Lower lobe of right lung (tissue), 2 donors: ENCODE data around the gene KPTN. TPM values are rescaled to one million over a fixed set of nuclear protein-coding genes. Genes with fewer than 3 reads are reported as not detected.

ENCODE experiments used
- ATAC-seq, 2 donors: fragments of 200-7000 bp; cut with Tn5 transposase; one replicate each; pipeline ENCODE4 v1.9.1; 2020 to 2022; ENCODE audit warnings: mild to moderate bottlenecking in 2 of 2, moderate library complexity in 2 of 2
- DNase-seq: peaks from one replicate; pipeline ENCODE4 v3.0.0-alpha.2; 2020
- H3K27ac ChIP-seq: fragments of 200-600 bp; one replicate; pipeline ENCODE4 v1.8.0; 2022
- H3K27me3 ChIP-seq: fragments of 200-600 bp; one replicate; pipeline ENCODE4 v1.8.0; 2022; ENCODE audit warnings: low read depth
- H3K36me3 ChIP-seq: fragments of 200-600 bp; one replicate; pipeline ENCODE4 v1.8.0; 2022; ENCODE audit warnings: mild to moderate bottlenecking
- H3K4me1 ChIP-seq: fragments of 200-600 bp; one replicate; pipeline ENCODE4 v1.8.0; 2022
- H3K4me3 ChIP-seq: fragments of 200-600 bp; one replicate; pipeline ENCODE4 v1.8.0; 2022; ENCODE audit warnings: mild to moderate bottlenecking
- H3K9me3 ChIP-seq: fragments of 200-600 bp; one replicate; pipeline ENCODE4 v1.8.0; 2022
- intact Hi-C: fragments of 100-400 bp; cut with DNase I; formaldehyde crosslinking; loops from one replicate; pipeline ENCODE4 v1.11.0; 2022
- total RNA-seq: library from RNA; stranded (reverse); fragmentation: NEBNext Ultra II Directional; extraction: Animal tissue kit (Norgen Biotek cat#: 25700); gene quantifications from one replicate; pipeline ENCODE4 v1.2.1, GENCODE V29; 2021
- TF ChIP-seq, protein P1 (sequence below): fragments of 200-600 bp; IDR thresholded peaks from one replicate; pipeline ENCODE4 v1.8.0; 2022; ENCODE audit warnings: antibody characterized with exemption, mild to moderate bottlenecking
- donor health status: DM: no; HTN: yes; CAD: no; lungs with severe emphysema.

KPTN gene
- total RNA-seq, 1 donor from 2014 or later: 14.5 TPM

DNA sequence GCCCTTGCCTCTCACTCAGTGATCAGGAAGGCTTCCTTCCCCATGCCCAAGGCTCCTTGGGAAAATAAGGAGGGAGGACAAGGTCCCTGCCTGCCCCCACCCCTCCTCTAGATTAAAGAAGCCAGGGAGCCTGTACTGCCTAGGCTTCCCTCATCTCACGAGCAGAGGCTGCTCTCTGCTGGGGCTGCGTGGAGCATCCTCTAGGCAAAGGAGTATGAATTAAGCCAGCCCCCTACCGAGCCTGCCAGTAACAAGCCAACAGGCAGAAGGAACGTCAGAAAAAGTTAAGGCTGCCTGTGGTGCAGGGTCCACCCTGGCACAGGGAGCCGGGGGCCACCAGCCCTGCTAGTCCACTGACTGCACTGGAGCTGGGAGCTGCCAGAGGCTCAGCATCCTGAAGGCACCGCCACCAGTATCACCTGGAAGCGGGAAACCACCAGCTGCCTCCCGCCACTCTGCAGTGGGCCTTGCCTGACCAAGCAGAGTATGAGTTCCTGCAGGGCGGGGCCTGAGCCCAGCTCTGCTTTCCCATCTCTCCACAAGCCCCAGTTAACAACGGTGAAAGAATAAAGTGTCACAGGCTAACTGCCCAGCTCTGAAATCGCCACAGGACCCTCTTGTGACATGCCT is 24.0 kb upstream of the KPTN start:
- ATAC-seq (no peak), DNase-seq (no peak)
- intact Hi-C loops: no loop called here
- TF ChIP-seq, protein P1, sequence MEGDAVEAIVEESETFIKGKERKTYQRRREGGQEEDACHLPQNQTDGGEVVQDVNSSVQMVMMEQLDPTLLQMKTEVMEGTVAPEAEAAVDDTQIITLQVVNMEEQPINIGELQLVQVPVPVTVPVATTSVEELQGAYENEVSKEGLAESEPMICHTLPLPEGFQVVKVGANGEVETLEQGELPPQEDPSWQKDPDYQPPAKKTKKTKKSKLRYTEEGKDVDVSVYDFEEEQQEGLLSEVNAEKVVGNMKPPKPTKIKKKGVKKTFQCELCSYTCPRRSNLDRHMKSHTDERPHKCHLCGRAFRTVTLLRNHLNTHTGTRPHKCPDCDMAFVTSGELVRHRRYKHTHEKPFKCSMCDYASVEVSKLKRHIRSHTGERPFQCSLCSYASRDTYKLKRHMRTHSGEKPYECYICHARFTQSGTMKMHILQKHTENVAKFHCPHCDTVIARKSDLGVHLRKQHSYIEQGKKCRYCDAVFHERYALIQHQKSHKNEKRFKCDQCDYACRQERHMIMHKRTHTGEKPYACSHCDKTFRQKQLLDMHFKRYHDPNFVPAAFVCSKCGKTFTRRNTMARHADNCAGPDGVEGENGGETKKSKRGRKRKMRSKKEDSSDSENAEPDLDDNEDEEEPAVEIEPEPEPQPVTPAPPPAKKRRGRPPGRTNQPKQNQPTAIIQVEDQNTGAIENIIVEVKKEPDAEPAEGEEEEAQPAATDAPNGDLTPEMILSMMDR: no peak
- Histone ChIP-seq H3K36me3 (peaks cover 38% of the 10 kb centered on the region), H3K4me3 (no peak overlapping the region), H3K27ac (no peak overlapping the region), H3K4me1 (peaks cover 70% of the 10 kb centered on the region), H3K27me3 (no peaks in the 10 kb centered on the region), H3K9me3 (no peaks in the 10 kb centered on the region)

DNA sequence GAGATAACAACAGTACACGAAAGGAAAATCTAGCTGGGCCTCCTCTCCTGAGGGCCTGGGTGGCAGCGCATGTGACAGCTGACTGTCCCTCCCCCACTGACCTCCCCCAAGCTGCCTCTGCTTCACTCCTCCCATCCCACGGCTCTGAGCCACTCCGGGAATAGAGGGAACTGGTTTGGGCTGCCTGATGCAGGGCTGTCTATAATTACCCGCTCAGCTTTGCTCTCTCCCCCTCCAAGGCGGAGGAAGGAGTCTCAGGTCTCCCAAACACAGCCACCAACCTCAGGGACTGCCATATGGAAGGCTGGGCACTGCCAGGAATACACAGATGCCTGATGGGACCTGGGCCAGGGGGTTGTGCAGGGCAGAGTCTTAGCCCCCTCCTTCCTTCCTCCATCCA is 23.0 kb upstream of the KPTN start:
- DNase-seq (no peak), ATAC-seq (no peak)
- Histone ChIP-seq H3K4me1 (peaks cover 60% of the 10 kb centered on the region), H3K27me3 (no peaks in the 10 kb centered on the region), H3K36me3 (peaks cover 49% of the 10 kb centered on the region), H3K4me3 (no peak overlapping the region), H3K9me3 (no peaks in the 10 kb centered on the region), H3K27ac (peak overlapping the region; percentile 18)
- TF ChIP-seq, protein P1: no peak
- intact Hi-C loops: no loop called here

DNA sequence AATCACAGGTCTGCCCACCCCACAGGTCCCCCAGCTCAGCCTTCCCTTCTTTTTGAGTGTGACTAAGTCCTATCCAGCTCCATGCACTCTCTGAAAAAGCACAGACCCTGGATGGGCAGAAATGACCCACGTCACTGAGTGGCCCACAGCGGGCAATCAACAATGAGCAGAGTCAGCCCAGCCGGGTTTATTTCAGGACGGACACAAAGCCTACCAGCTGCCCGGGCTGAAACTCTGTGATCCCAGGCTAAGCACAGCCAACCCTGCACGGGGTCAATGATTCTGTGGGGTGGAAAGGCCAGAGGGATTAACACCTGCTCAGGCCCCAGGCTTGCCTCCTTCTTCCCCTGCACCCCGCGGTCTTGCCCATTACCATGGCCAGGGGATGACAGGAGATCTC is 22.4 kb upstream of the KPTN start:
- Histone ChIP-seq H3K27me3 (no peaks in the 10 kb centered on the region), H3K4me3 (no peak overlapping the region), H3K9me3 (no peaks in the 10 kb centered on the region), H3K27ac (no peak overlapping the region), H3K36me3 (peaks cover 50% of the 10 kb centered on the region), H3K4me1 (peaks cover 54% of the 10 kb centered on the region)
- TF ChIP-seq, protein P1: no peak
- intact Hi-C loops: no loop called here
- DNase-seq (no peak), ATAC-seq (no peak)

DNA sequence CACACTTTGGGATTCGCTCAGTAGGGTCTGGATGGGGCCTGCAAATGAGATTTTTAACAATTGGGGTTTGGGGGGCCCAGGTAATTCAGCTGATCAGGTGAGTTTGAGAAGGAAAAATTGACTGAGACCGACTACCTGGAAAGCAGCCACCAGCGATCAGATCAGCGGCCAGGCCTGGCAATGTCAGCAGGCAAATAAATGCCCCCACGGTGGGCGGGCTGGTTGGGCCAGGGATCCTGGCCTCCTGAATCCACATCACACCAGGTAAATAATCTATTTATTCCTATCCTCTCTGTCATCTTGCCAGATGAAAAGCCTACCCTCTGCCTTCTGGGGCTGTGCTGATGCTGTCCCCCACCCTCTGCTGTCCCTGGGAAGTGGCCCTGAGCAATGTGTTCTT is 21.5 kb upstream of the KPTN start:
- Histone ChIP-seq H3K36me3 (peaks cover 60% of the 10 kb centered on the region), H3K9me3 (no peaks in the 10 kb centered on the region), H3K27ac (no peak overlapping the region), H3K27me3 (no peaks in the 10 kb centered on the region), H3K4me1 (peaks cover 45% of the 10 kb centered on the region), H3K4me3 (no peak overlapping the region)
- TF ChIP-seq, protein P1: no peak
- intact Hi-C loops: no loop called here
- DNase-seq (no peak), ATAC-seq (no peak)

DNA sequence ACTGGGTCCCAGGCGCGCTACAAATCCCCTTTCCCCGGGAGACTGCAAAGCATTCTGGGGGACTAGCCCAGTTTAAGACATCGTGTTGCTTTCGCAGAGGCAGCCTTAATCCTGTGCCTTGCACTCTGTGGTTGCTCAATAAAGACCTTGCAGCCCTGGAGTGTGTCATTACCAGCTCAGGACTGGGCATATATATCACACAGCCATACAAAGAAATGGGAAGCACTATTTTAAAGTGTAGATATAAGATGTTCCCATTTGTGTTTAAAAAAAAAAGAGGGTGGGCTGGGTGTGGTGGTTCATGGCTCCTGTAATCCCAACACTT is 19.8 kb upstream of the KPTN start:
- DNase-seq: no peak
- H3K4me1 ChIP-seq: peaks cover 27% of the 10 kb centered on the region
- H3K27me3 ChIP-seq: no peaks in the 10 kb centered on the region
- peaks cover 77% of the 10 kb centered on the region for H3K36me3 ChIP-seq
- no peak for ATAC-seq
- H3K4me3 ChIP-seq: no peak overlapping the region
- TF ChIP-seq, protein P1: no peak
- no peak overlapping the region for H3K27ac ChIP-seq
- intact Hi-C loops: no loop called here
- no peaks in the 10 kb centered on the region for H3K9me3 ChIP-seq
